ENCODE data around the gene KCNIP1.

DNA sequence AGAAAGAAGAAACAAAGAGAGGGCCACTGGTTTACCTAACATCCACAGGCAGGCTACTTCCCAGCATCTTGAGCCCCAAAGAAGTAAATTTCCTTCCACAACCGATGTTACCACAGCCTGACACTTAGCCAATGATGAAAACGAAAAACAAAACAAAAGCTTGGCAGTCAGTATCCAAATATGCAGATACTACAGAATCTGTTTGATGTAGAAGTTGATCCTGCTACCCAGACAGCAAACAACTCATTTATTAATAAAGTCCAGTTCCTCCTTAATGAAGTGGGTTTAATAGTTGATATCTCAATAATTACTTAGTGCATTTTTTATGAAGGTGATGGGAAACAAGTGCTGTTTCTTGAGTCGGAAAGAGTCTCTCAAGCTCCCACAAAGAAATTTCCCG, 212.6 kb downstream of the KCNIP1 start:
- TF ChIP-seq, protein P1, sequence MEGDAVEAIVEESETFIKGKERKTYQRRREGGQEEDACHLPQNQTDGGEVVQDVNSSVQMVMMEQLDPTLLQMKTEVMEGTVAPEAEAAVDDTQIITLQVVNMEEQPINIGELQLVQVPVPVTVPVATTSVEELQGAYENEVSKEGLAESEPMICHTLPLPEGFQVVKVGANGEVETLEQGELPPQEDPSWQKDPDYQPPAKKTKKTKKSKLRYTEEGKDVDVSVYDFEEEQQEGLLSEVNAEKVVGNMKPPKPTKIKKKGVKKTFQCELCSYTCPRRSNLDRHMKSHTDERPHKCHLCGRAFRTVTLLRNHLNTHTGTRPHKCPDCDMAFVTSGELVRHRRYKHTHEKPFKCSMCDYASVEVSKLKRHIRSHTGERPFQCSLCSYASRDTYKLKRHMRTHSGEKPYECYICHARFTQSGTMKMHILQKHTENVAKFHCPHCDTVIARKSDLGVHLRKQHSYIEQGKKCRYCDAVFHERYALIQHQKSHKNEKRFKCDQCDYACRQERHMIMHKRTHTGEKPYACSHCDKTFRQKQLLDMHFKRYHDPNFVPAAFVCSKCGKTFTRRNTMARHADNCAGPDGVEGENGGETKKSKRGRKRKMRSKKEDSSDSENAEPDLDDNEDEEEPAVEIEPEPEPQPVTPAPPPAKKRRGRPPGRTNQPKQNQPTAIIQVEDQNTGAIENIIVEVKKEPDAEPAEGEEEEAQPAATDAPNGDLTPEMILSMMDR (IDR thresholded peaks at IDR 0.05), result no peak
- TF ChIP-seq POLR2A (IDR thresholded peaks at IDR 0.05), result no peak
